Panc1 (cell line): ENCODE measurements around the gene BPTF. TPM values are rescaled to one million over a fixed set of nuclear protein-coding genes. Genes with fewer than 3 reads are reported as not detected.
"Not testable (repeated sequence)": the region's sequence is repeated elsewhere in the genome, so short reads cannot be mapped to it uniquely, and the experiment has no call there.

ENCODE experiments used
- ATAC-seq: fragments of 200-7000 bp; cut with Tn5 transposase; 2 replicates; pipeline ENCODE4 v1.9.1; 2020; ENCODE audit warnings: mild to moderate bottlenecking, moderate library complexity
- BruUV-seq: library from RNA; stranded (reverse); fragments of 400-500 nt; replicated peaks from 2 replicates; lab custom pipeline; 2021; lab: Mats Ljungman, UMichigan
- CTCF ChIA-PET: fragments of 300-600 bp; sonication (Branson Sonifier 250); formaldehyde crosslinking; loops from one replicate; lab custom pipeline; 2022; ENCODE audit warnings: antibody characterized with exemption; lab: Charles Lee
- POLR2A ChIA-PET: fragments of 300-600 bp; sonication (Branson Sonifier 250); formaldehyde crosslinking; loops from one replicate; lab custom pipeline; 2022; ENCODE audit warnings: antibody characterized with exemption; lab: Charles Lee
- DNase-seq: peaks from one replicate; pipeline ENCODE4 v3.0.0-alpha.2; 2010; ENCODE audit warnings: low read depth, low spot score
- H3K27ac ChIP-seq: 2 replicates; pipeline ENCODE4 v1.5.1; 2011; ENCODE audit warnings: mild to moderate bottlenecking, low read length, inconsistent platforms
- H3K27me3 ChIP-seq: fragments of 200-500 bp; sonication (Bioruptor generic); 2 replicates; pipeline ENCODE4 v1.6.0; 2014; ENCODE audit warnings: low read length, inconsistent platforms; ENCODE audit not compliant: control insufficient read depth, insufficient read depth
- H3K36me3 ChIP-seq: fragments of 200-500 bp; sonication (Bioruptor generic); 2 replicates; pipeline ENCODE4 v1.5.1; 2014; ENCODE audit warnings: inconsistent platforms, mild to moderate bottlenecking, low read length, moderate library complexity; ENCODE audit not compliant: control insufficient read depth, insufficient read depth
- H3K4me1 ChIP-seq: 2 replicates; pipeline ENCODE4 v1.5.1; 2011; ENCODE audit warnings: inconsistent platforms, mild to moderate bottlenecking, low read length, moderate library complexity; ENCODE audit not compliant: control insufficient read depth, insufficient read depth
- H3K4me3 ChIP-seq, 2 experiments: 2 replicates each; pipeline ENCODE4 v1.5.1; 2011 to 2012; ENCODE audit warnings: low read depth in 2 of 2, low read length in 2 of 2, mild to moderate bottlenecking in 2 of 2, inconsistent platforms in 1 of 2, moderate library complexity in 1 of 2
- H3K9me3 ChIP-seq: fragments of 200-500 bp; sonication (Bioruptor generic); 2 replicates; pipeline ENCODE4 v1.5.1; 2014; ENCODE audit warnings: low read depth, mild to moderate bottlenecking, inconsistent platforms, low read length, moderate library complexity; ENCODE audit not compliant: control insufficient read depth, insufficient read depth
- POLR2AphosphoS5 ChIP-seq: IDR thresholded peaks from 2 replicates; pipeline ENCODE4 v1.6.1; 2012; ENCODE audit warnings: mild to moderate bottlenecking, low read depth, low read length, moderate library complexity
- SIN3A ChIP-seq: IDR thresholded peaks from 2 replicates; pipeline ENCODE4 v1.6.1; 2012; ENCODE audit warnings: low read depth, mild to moderate bottlenecking, low read length, moderate library complexity, borderline replicate concordance; ENCODE audit not compliant: insufficient read depth
- TCF7L2 ChIP-seq: IDR thresholded peaks from 2 replicates; pipeline ENCODE4 v1.6.1; 2011; ENCODE audit warnings: mild to moderate bottlenecking, low read depth, low read length, inconsistent platforms
- in situ Hi-C: cut with HindIII; loops from 2 replicates; pipeline ENCODE4 v1.10.0; 2016; ENCODE audit warnings: low sequenced_read_pairs, low pct_unique_long_range_greater_than_20kb
- intact Hi-C: fragments of 100-400 bp; cut with micrococcal nuclease; formaldehyde crosslinking; loops from one replicate; pipeline ENCODE4 v1.10.0; 2022; ENCODE audit not compliant: unreplicated experiment
- total RNA-seq: library from RNA; stranded (reverse); gene quantifications from one replicate; pipeline ENCODE4 v1.2.1, GENCODE V29; 2021; ENCODE audit not compliant: unreplicated experiment
- TF ChIP-seq, protein P1 (sequence below), 2 experiments: IDR thresholded peaks; 2 replicates each; pipeline ENCODE4 v1.6.1; 2011 to 2012; ENCODE audit warnings: low read depth in 2 of 2, control low read depth in 1 of 2, low read length in 1 of 2, mild to moderate bottlenecking in 1 of 2, moderate library complexity in 1 of 2; ENCODE audit not compliant: insufficient read depth in 1 of 2
- TF ChIP-seq, protein P2 (sequence below): fragments of 450-650 bp; IDR thresholded peaks from 2 replicates; pipeline ENCODE4 v1.5.1; 2017; ENCODE audit warnings: mild to moderate bottlenecking

BPTF gene
- total RNA-seq, 1 experiment from 2014 or later, result 51.1 TPM

DNA sequence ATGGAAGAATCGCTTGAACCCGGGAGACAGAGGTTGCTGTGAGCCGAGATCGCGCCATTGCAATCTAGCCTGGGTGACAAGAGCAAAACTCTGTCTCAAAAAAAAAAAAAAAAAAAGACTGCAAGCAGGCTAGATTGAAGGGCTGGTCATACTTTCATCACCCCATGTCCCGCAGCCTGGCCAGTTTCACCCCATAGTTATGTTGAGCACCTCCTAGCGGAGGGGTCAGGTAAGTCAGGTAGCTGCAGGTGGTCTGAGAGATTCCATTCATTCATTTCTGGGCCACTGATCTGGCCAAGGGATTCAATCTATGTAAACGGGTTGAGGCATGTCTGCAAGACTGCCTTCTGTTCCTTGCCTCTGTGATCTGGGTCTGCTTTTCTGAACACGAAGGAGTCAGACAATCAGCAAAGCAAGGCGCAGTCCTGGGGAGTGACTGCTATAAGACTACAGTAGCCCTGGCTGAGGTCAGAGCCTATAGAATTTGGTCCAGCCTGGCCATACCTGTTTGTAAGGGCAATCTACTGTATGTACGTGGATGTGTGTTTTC, 23.6 kb upstream of the BPTF start:
- CTCF ChIA-PET, result interaction anchor here (0.6 kb wide), 1 partner anchor 43 kb away, joined by 6 read pairs; no protein-coding TSS in a partner anchor
- ATAC-seq (no peak), DNase-seq (no peak)
- POLR2A ChIA-PET, result no interaction called here
- H3K4me3 ChIP-seq, result no peak overlapping the region
- intact Hi-C loops (no loop called here), in situ Hi-C loops (no loop called here)
- H3K27me3 ChIP-seq, result no peaks in the 10 kb centered on the region
- TF ChIP-seq TCF7L2 (no peak), SIN3A (no peak), POLR2AphosphoS5 (no peak)
- TF ChIP-seq, protein P1, sequence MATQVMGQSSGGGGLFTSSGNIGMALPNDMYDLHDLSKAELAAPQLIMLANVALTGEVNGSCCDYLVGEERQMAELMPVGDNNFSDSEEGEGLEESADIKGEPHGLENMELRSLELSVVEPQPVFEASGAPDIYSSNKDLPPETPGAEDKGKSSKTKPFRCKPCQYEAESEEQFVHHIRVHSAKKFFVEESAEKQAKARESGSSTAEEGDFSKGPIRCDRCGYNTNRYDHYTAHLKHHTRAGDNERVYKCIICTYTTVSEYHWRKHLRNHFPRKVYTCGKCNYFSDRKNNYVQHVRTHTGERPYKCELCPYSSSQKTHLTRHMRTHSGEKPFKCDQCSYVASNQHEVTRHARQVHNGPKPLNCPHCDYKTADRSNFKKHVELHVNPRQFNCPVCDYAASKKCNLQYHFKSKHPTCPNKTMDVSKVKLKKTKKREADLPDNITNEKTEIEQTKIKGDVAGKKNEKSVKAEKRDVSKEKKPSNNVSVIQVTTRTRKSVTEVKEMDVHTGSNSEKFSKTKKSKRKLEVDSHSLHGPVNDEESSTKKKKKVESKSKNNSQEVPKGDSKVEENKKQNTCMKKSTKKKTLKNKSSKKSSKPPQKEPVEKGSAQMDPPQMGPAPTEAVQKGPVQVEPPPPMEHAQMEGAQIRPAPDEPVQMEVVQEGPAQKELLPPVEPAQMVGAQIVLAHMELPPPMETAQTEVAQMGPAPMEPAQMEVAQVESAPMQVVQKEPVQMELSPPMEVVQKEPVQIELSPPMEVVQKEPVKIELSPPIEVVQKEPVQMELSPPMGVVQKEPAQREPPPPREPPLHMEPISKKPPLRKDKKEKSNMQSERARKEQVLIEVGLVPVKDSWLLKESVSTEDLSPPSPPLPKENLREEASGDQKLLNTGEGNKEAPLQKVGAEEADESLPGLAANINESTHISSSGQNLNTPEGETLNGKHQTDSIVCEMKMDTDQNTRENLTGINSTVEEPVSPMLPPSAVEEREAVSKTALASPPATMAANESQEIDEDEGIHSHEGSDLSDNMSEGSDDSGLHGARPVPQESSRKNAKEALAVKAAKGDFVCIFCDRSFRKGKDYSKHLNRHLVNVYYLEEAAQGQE (IDR thresholded peaks at IDR 0.05; ENCODE audit: insufficient read depth in 1 of 2, low read depth in 2 of 2, low read length in 1 of 2), result no peak
- TF ChIP-seq, protein P2, sequence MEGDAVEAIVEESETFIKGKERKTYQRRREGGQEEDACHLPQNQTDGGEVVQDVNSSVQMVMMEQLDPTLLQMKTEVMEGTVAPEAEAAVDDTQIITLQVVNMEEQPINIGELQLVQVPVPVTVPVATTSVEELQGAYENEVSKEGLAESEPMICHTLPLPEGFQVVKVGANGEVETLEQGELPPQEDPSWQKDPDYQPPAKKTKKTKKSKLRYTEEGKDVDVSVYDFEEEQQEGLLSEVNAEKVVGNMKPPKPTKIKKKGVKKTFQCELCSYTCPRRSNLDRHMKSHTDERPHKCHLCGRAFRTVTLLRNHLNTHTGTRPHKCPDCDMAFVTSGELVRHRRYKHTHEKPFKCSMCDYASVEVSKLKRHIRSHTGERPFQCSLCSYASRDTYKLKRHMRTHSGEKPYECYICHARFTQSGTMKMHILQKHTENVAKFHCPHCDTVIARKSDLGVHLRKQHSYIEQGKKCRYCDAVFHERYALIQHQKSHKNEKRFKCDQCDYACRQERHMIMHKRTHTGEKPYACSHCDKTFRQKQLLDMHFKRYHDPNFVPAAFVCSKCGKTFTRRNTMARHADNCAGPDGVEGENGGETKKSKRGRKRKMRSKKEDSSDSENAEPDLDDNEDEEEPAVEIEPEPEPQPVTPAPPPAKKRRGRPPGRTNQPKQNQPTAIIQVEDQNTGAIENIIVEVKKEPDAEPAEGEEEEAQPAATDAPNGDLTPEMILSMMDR, result no peak; the same call in 1 of the 2 replicates
- H3K4me1 ChIP-seq, result no peaks in the 10 kb centered on the region
- H3K36me3 ChIP-seq, result no peaks in the 10 kb centered on the region
- H3K9me3 ChIP-seq, result no peaks in the 10 kb centered on the region
- H3K27ac ChIP-seq, result no peak overlapping the region
- no TSS peak for BruUV-seq

DNA sequence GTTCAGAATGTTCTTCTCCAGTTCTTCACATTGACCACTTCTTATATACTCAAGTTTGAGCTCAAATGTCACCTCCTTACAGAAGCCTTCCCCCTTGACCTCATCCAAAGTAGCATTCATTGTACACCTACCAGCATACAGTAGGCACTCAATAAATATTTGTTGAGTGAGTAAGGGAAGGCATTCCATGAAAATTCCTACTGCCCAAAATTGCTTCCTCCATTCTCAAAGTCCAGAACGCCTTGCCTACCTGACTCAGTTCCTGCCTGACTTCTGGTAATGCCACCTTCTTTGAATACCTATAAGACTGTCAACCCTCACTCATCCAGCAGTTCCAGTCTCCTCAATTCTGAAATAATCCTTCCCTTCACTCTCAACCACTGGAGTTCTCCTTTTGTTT, 14.8 kb upstream of the BPTF start:
- Histone ChIP-seq H3K36me3 (no peaks in the 10 kb centered on the region), H3K27me3 (no peaks in the 10 kb centered on the region), H3K4me3 (no peak overlapping the region), H3K27ac (no peak overlapping the region), H3K4me1 (no peaks in the 10 kb centered on the region), H3K9me3 (no peaks in the 10 kb centered on the region)
- no peak for ATAC-seq
- BruUV-seq, result no TSS peak
- intact Hi-C loops, result no loop called here
- in situ Hi-C loops, result no loop called here
- no peak for DNase-seq
- ChIA-PET POLR2A (interaction anchor here (0.6 kb wide), 1 partner anchor 18 kb away, joined by 5 read pairs; no protein-coding TSS in a partner anchor), CTCF (no interaction called here)
- TF ChIP-seq, protein P1 (IDR thresholded peaks at IDR 0.05; ENCODE audit: insufficient read depth in 1 of 2, low read depth in 2 of 2, low read length in 1 of 2), result no peak
- TF ChIP-seq, protein P2, result no peak
- TF ChIP-seq TCF7L2, result no peak
- no peak for TF ChIP-seq POLR2AphosphoS5
- no peak for TF ChIP-seq SIN3A

DNA sequence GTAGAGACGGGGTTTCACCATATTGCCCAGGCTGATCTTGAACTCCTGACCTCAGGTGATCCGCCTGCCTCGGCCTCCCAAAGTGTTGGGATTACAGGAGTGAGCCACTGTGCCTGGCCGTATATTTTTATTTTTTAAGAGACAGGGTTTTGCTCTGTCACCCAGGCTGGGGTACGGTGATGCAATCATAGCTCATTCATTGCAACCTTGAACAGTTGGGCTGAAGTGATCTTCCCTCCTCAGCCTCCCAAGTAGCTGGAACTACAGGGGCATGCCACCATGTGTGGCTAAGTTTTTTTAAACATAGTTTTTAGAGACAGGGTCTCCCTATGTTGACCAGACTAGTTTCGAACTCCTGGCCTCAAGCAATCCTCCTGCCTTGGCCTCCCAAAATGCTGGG, 12.9 kb upstream of the BPTF start:
- CTCF ChIA-PET, H3K27ac ChIP-seq, H3K4me1 ChIP-seq, H3K4me3 ChIP-seq, ATAC-seq, DNase-seq, H3K9me3 ChIP-seq, POLR2A ChIA-PET, intact Hi-C loops, BruUV-seq, in situ Hi-C loops, H3K36me3 ChIP-seq, H3K27me3 ChIP-seq: not testable (repeated sequence)
